Hematopoietic multipotent progenitor cell (in vitro differentiated cells): ENCODE results near the gene SRRM1. TPM values are rescaled to one million over a fixed set of nuclear protein-coding genes. Genes with fewer than 3 reads are reported as not detected.

ENCODE experiments used
- DNase-seq, 3 donors: peaks; one replicate each; pipeline ENCODE4 v3.0.0-alpha.2; 2011 to 2015; ENCODE audit warnings: low read depth in 2 of 3, low spot score in 2 of 3
- total RNA-seq: library from RNA; depleted of rRNA; stranded (reverse); fragments of >200 nt; gene quantifications from one replicate; pipeline ENCODE4 v1.2.3, GENCODE V29; 2012

Gene SRRM1, protein sequence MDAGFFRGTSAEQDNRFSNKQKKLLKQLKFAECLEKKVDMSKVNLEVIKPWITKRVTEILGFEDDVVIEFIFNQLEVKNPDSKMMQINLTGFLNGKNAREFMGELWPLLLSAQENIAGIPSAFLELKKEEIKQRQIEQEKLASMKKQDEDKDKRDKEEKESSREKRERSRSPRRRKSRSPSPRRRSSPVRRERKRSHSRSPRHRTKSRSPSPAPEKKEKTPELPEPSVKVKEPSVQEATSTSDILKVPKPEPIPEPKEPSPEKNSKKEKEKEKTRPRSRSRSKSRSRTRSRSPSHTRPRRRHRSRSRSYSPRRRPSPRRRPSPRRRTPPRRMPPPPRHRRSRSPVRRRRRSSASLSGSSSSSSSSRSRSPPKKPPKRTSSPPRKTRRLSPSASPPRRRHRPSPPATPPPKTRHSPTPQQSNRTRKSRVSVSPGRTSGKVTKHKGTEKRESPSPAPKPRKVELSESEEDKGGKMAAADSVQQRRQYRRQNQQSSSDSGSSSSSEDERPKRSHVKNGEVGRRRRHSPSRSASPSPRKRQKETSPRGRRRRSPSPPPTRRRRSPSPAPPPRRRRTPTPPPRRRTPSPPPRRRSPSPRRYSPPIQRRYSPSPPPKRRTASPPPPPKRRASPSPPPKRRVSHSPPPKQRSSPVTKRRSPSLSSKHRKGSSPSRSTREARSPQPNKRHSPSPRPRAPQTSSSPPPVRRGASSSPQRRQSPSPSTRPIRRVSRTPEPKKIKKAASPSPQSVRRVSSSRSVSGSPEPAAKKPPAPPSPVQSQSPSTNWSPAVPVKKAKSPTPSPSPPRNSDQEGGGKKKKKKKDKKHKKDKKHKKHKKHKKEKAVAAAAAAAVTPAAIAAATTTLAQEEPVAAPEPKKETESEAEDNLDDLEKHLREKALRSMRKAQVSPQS
- total RNA-seq = 32.6 TPM

DNA sequence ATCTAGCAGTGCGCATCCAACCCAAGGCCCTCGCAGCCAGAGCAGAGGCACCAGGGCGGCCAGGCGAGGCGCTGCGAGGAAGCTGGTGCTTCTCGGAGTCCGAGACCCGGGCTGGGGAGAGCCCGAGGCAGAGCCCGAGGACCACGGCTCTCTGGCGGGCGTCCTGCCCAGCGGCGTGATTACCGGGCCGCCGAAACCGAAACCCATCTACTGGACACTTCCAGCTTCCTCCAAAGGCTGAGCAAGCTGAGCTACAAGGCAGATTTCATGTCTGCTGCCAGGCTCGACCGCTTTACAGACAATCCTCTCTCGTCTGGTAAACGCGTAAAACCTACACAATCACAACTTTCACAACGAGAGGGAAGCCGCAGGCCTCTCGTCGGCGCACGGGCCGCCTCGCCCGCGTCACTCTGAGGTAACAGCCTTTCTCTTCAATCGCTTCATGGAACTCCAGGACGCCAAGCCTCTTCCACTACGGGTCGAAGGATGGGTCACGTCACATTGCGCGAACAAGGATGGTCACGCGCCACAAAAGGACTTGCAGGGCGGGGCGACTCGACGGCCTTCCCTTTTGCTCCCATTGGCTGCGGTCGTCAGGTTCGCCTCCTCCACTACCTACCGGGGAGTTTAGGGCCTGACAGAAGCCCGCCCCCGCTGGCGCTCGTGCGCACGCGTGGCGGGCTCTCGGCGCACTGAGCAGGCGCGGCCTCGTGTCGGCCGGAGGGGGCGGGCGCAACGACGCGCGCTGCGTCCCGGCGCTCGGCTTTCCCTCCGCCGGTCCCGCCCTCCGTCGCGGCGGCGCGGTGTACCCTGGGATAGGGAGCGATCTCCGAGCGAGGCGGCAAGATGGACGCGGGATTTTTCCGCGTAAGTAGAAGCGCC, at the start of gene SRRM1:
SRRM1 (plus strand) TSS at position 822 of the 882 bp plus-strand sequence; CDS start at position 847, 25 bp downstream.
- DNase-seq = peak; percentile 99 to 100 (median 100)

DNA sequence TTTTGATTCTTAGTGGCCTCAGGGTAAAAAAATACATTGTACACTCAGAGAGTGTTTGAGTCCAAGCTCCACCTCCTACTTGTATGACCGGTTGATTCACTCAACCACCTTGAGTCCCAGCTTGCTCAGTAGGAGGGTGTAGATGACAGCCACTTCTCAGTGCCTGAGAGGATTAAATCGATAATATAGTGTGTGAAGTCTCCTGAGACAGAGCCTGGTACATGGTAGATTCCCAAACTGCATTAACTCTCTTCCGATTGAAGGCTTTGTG, 48.8 kb upstream of the SRRM1 start:
- DNase-seq = no peak

- no peak for DNase-seq
Measured at GRCh38 chr1:24596401-24596880, 46.7 kb upstream of the SRRM1 start.

DNA sequence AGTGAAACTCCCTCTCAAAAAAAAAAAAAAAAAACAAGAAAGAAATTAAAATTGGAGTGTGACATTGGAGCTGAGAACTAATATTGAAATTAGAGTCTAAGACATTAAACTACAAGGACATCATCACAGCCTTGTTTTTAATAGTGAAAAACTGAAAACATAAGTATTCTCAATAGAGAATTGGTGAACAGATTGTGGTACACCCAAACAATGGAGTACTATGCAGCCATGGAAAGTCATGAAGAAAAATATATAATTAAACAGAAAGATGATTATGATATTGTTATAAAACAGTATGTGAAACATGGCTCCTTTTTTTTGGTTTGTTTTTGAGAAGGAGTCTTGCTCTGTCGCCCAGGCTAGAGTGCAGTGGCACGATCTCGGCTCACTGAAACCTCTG, 43.8 kb upstream of the SRRM1 start:
- no peak for DNase-seq

GRCh38 chr1:24600551-24600950, 42.6 kb upstream of the SRRM1 start:
- DNase-seq = no peak

GRCh38 chr1:24605534-24606295, 37.4 kb upstream of the SRRM1 start:
- DNase-seq = no peak

DNA sequence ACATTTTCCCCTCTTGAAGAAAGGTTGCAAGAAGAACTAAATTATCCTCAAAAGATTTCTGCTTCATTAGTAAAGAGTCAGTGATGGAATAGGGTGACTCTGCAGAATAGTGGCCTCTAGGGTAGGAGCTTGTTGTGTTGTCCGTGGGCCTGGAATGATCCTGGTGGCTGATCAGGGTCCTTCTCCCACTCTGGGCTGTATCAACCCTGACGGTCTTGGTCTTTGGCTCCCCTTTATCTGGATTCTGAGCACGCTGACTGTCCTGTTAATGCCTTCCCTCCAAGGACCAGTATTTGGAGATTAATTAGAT, 36.9 kb upstream of the SRRM1 start:
- DNase-seq = no peak

DNA sequence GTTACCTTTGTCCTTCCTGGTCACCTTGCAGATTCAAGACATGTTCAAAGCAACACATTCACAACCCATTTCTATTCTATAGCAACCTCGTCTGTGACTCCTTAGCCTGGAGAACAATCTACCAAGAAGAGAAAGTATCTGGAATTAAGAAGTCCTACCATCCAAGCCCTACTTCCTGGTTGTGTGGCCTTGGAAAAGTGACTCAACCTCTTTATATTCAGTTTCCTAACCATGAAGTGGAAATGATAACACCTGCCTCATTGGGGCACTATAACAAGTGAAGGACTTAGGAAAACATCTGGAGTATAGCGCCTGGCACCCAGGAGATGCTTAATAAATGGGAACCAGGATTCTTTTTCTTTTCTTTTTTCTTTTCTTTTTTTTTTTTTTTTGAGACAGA, 36.5 kb upstream of the SRRM1 start:
- DNase-seq = no peak

- no peak for DNase-seq
Measured at GRCh38 chr1:24609949-24610517, 33.1 kb upstream of the SRRM1 start.

- no peak for DNase-seq
Measured at GRCh38 chr1:24619376-24619775, 23.7 kb upstream of the SRRM1 start.

- DNase-seq = no peak
Measured at GRCh38 chr1:24620678-24621077, 22.4 kb upstream of the SRRM1 start.

- DNase-seq = no peak
Measured at GRCh38 chr1:24621121-24621520, 22.0 kb upstream of the SRRM1 start.

DNA sequence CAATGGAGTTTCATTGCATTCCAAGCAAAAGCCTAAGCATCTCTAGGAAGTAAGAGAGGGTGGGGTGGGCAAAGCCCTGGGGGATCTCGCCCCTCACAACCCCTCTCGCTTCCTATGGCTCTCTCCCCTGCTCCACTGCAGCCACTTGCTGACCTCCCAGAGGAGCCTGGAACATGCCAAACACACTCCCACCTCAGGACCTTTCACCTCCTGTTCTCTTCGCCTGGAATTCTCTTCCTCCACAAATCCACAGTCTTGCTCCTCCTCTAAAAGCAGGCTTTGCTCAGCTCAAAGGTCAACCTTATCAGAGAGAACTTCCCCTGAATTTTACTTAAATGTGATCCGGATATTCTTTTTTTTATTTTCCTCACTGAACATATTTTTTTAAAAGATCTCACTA, 20.9 kb upstream of the SRRM1 start:
- no peak for DNase-seq

DNA sequence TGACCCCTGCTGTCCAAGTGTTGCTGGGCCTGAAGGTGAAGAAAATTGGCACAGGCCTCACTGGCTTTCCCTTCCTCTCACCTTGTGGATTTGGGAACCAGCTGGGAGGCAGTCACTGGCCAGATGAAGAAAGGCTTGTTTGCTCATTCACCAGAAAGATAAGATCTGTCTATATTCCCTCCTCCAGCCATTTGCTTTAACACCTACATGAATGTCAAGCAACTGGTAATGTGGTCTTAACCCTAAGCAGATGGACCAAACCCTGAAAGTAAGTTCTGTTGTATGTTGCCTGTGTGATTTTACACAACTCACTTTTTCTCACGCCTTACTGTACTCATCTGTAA, 10.3 kb upstream of the SRRM1 start:
- DNase-seq = no peak

DNA sequence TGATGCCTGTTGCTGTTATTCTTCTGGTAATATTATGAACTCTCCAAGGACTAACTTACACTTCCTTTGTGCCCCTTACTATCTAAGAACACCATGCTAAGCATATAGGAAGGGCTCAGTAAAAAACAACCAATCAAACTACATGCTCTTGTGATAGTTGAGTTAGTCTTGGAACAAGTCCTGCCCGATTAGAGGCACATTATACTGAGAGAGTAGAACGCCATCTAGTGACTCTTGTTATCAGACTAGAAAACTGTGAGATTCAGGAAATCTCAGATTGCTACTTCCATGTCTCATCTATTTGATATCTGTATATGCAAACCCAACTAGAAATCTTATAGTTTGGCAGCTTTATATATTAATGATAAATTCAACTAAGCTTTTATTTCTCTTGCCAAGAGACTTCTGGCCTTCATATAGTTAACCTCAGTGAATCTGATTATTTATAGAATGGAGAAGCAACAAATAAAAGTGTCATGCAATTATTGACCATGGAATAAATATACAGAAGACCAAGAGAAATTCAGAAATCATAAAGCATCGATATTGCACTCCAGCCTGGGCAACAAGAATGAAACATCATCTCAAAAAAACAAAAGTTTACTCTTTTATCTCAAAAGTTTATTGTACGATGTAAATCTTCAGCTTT, 7.8 kb upstream of the SRRM1 start:
- DNase-seq = peak in 2 of 3 donors; percentile 50 to 77

- DNase-seq = peak in 1 of 3 donors; percentile 13
Measured at GRCh38 chr1:24636661-24637357, 6.3 kb upstream of the SRRM1 start.

- DNase-seq = no peak
Measured at GRCh38 chr1:24639094-24639493, 4.0 kb upstream of the SRRM1 start.

DNA sequence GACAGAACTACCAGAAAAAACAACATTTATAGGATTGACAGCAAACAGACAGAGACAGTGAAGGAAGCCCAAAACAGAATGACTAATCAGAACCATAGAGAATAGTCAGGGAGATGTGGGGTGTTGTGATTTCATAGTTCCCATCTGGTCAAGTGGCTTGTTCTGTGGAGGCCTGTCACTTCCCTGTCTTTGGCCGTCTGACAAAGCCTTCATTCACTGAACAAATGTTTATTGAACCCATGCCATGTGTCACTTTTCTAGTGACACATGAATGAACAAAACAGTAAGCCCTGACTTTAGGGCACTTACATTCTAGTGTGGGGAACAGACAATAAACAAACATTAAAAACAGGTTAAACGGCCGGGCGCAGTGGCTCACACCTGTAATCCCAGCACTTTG, 3.2 kb upstream of the SRRM1 start:
- no peak for DNase-seq

DNA sequence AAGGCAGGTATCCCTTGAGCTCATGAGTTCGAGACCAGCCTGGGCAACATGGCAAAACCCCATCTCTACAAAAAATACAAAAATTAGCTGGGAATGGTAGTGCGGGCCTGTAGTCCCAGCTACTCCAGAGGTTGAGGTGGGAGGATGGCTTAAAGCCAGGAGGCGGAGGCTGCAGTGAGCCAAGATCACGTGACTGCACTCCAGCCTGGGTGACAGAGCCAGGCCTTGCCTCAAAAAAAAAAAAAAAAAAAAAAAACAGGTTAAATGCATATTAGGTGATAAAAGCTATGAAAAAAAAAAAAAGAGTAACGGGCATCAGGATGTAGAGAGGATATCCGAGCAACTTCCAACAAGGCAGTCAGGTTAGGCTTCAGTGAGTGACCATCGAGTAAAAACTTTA, 2.8 kb upstream of the SRRM1 start:
- DNase-seq = no peak
